SKM-1 treated with dmso at 0.1 percent for 144 hours (cell line): ENCODE results near the gene FAM234B.
A peak's percentile ranks its signal among the peaks of the same experiment; 100 is the strongest.
"Not testable (repeated sequence)": the region's sequence is repeated elsewhere in the genome, so short reads cannot be mapped to it uniquely, and the experiment has no call there.

ENCODE experiments used
- DNase-seq: peaks from one replicate; lab custom pipeline; 2025; ENCODE audit not compliant: unreplicated experiment; lab: John Stamatoyannopoulos, UW

FAM234B gene

GRCh38 chr12:13060581-13060980 lies 16.4 kb downstream of the FAM234B start:
- no peak for DNase-seq

- no peak for DNase-seq
Measured at GRCh38 chr12:13061377-13061776, 17.2 kb downstream of the FAM234B start.

GRCh38 chr12:13062669-13063068 lies 18.5 kb downstream of the FAM234B start:
- no peak for DNase-seq

GRCh38 chr12:13066014-13066413 lies 21.8 kb downstream of the FAM234B start:
- DNase-seq = no peak

GRCh38 chr12:13066459-13066858 lies 22.3 kb downstream of the FAM234B start:
- DNase-seq = no peak

- no peak for DNase-seq
Measured at GRCh38 chr12:13067322-13067721, 23.1 kb downstream of the FAM234B start.

- DNase-seq = no peak
Measured at GRCh38 chr12:13069380-13069779, 25.2 kb downstream of the FAM234B start.

GRCh38 chr12:13071305-13072280 lies 27.4 kb downstream of the FAM234B start:
- DNase-seq = no peak

GRCh38 chr12:13073173-13073572 lies 29.0 kb downstream of the FAM234B start:
- DNase-seq = no peak

- DNase-seq = no peak
Measured at GRCh38 chr12:13074396-13075117, 30.4 kb downstream of the FAM234B start.

- DNase-seq = no peak
Measured at GRCh38 chr12:13075118-13075480, 30.9 kb downstream of the FAM234B start.

- DNase-seq = no peak
Measured at GRCh38 chr12:13075786-13076570, 31.8 kb downstream of the FAM234B start.

GRCh38 chr12:13079440-13079906 lies 35.3 kb downstream of the FAM234B start:
- DNase-seq = no peak

- DNase-seq = no peak
Measured at GRCh38 chr12:13080266-13080665, 36.1 kb downstream of the FAM234B start.

GRCh38 chr12:13082861-13083260 lies 38.7 kb downstream of the FAM234B start:
- peak; percentile 43 for DNase-seq

- DNase-seq = not testable (repeated sequence)
Measured at GRCh38 chr12:13083638-13084037, 39.5 kb downstream of the FAM234B start.

- no peak for DNase-seq
Measured at GRCh38 chr12:13084898-13085640, 40.9 kb downstream of the FAM234B start.

GRCh38 chr12:13085968-13086686 lies 41.9 kb downstream of the FAM234B start:
- DNase-seq = no peak

- no peak for DNase-seq
Measured at GRCh38 chr12:13087766-13088165, 43.6 kb downstream of the FAM234B start.

GRCh38 chr12:13088496-13088895 lies 44.3 kb downstream of the FAM234B start:
- DNase-seq = no peak
